Stimulated activated CD8-positive, alpha-beta memory T cell treated with anti-CD3 and anti-CD28 coated beads, Interleukin-12 subunit alpha, Interleukin-12 subunit beta, amount 100 ng/mL, for 4 hours (primary cell): Measurements from ENCODE around the gene DACH1.

Experiments used
- DNase-seq: peaks from one replicate; pipeline ENCODE4 v3.0.0-alpha.2; 2020; ENCODE audit warnings: low read depth

The DACH1 gene

GRCh38 chr13:71774863-71775262 is 92.1 kb downstream of the DACH1 start:
- DNase-seq, result no peak

GRCh38 chr13:71773531-71773930 is 93.5 kb downstream of the DACH1 start:
- DNase-seq, result no peak

- no peak for DNase-seq
Measured at GRCh38 chr13:71772361-71772760, 94.6 kb downstream of the DACH1 start.

- no peak for DNase-seq
Measured at GRCh38 chr13:71771144-71771543, 95.9 kb downstream of the DACH1 start.

- DNase-seq, result no peak
Measured at GRCh38 chr13:71770710-71771109, 96.3 kb downstream of the DACH1 start.

- DNase-seq, result no peak
Measured at GRCh38 chr13:71768881-71769280, 98.1 kb downstream of the DACH1 start.

GRCh38 chr13:71759651-71760511 is 107.1 kb downstream of the DACH1 start:
- DNase-seq, result no peak

GRCh38 chr13:71758828-71759227 is 108.2 kb downstream of the DACH1 start:
- DNase-seq, result no peak

GRCh38 chr13:71754407-71754974 is 112.5 kb downstream of the DACH1 start:
- no peak for DNase-seq

GRCh38 chr13:71752775-71753513 is 114.1 kb downstream of the DACH1 start:
- DNase-seq, result no peak

GRCh38 chr13:71751073-71751472 is 115.9 kb downstream of the DACH1 start:
- no peak for DNase-seq

- no peak for DNase-seq
Measured at GRCh38 chr13:71730267-71730666, 136.7 kb downstream of the DACH1 start.

- DNase-seq, result no peak
Measured at GRCh38 chr13:71729441-71729840, 137.6 kb downstream of the DACH1 start.

GRCh38 chr13:71727662-71728061 is 139.3 kb downstream of the DACH1 start:
- DNase-seq, result no peak

GRCh38 chr13:71727042-71727441 is 140.0 kb downstream of the DACH1 start:
- no peak for DNase-seq

GRCh38 chr13:71722206-71722605 is 144.8 kb downstream of the DACH1 start:
- no peak for DNase-seq

GRCh38 chr13:71721104-71721503 is 145.9 kb downstream of the DACH1 start:
- no peak for DNase-seq

GRCh38 chr13:71718931-71719330 is 148.1 kb downstream of the DACH1 start:
- no peak for DNase-seq

- DNase-seq, result no peak
Measured at GRCh38 chr13:71714802-71715375, 152.1 kb downstream of the DACH1 start.

GRCh38 chr13:71712988-71713653 is 153.9 kb downstream of the DACH1 start:
- DNase-seq, result no peak

GRCh38 chr13:71704656-71705055 is 162.3 kb downstream of the DACH1 start:
- no peak for DNase-seq

- no peak for DNase-seq
Measured at GRCh38 chr13:71703138-71703537, 163.9 kb downstream of the DACH1 start.
